Left lung (tissue), 10 donors: ENCODE results near the gene PAK1. TPM values are rescaled to one million over a fixed set of nuclear protein-coding genes. Genes with fewer than 3 reads are reported as not detected.

ENCODE experiments used
- ATAC-seq: fragments of 200-7000 bp; cut with Tn5 transposase; one replicate; pipeline ENCODE4 v1.9.1; 2020; ENCODE audit warnings: moderate library complexity
- DNase-seq, 4 donors: peaks; one replicate each; pipeline ENCODE4 v3.0.0-alpha.2; 2013 to 2020
- H3K27ac ChIP-seq, 2 donors: fragments of 200-600 bp; sonication (generic) in 1 of 2; one replicate each; pipeline versions ENCODE4 v1.5.0 to v1.8.0; 2020 to 2021
- H3K27me3 ChIP-seq, 2 donors: fragments of 200-600 bp; sonication (generic) in 1 of 2; one replicate each; pipeline versions ENCODE4 v1.5.0 to v1.8.0; 2020 to 2021
- H3K36me3 ChIP-seq, 2 donors: fragments of 200-600 bp; sonication (generic) in 1 of 2; one replicate each; pipeline versions ENCODE4 v1.5.0 to v1.8.0; 2020 to 2021
- H3K4me1 ChIP-seq, 2 donors: fragments of 200-600 bp; one replicate each; pipeline ENCODE4 v1.8.0; 2021
- H3K4me3 ChIP-seq, 2 donors: fragments of 200-600 bp; sonication (generic) in 1 of 2; one replicate each; pipeline versions ENCODE4 v1.5.0 to v1.8.0; 2020 to 2021; ENCODE audit warnings: mild to moderate bottlenecking in 1 of 2
- H3K9me3 ChIP-seq, 2 donors: fragments of 200-600 bp; sonication (generic) in 1 of 2; one replicate each; pipeline versions ENCODE4 v1.5.0 to v1.8.0; 2020 to 2021
- CTCF ChIP-seq, 2 donors: fragments of 200-600 bp; sonication (generic) in 1 of 2; IDR thresholded peaks; one replicate each; pipeline versions ENCODE4 v1.5.0 to v1.8.0; 2021; ENCODE audit warnings: antibody characterized with exemption in 2 of 2
- intact Hi-C, 2 donors: fragments of 100-400 bp; cut with DNase I; formaldehyde crosslinking; loops; one replicate each; pipeline versions ENCODE4 v1.11.2 to v1.14.2; 2022
- polyA plus RNA-seq, 6 donors: library from polyadenylated mRNA; unstranded; fragments of 120-200 nt; gene quantifications; one replicate each; pipeline ENCODE4 v1.2.1, GENCODE V29; 2013; ENCODE audit not compliant: insufficient read length in 6 of 6
- total RNA-seq, 2 donors: library from RNA; stranded (reverse); fragmentation: NEBNext Ultra II Directional; extraction: Animal tissue kit (Norgen Biotek cat#: 25700); gene quantifications; one replicate each; pipeline ENCODE4 v1.2.1, GENCODE V29; 2021
- donor health status: DM: no; HTN: yes; CAD: no.
- donor health status: DM: no; HTN: no; CAD: no.

PAK1 gene
- total and polyA plus RNA-seq, 8 donors, result 32.4 to 61.4 (median 51.4) TPM

GRCh38 chr11:77312107-77312506 lies 161.8 kb downstream of the PAK1 start:
- no peaks in the 10 kb centered on the region for H3K4me1 ChIP-seq
- H3K36me3 ChIP-seq, result no peaks in the 10 kb centered on the region
- DNase-seq (no peak), ATAC-seq (no peak)
- no peak overlapping the region for H3K4me3 ChIP-seq
- no peaks in the 10 kb centered on the region for H3K9me3 ChIP-seq
- no peak overlapping the region for H3K27ac ChIP-seq
- no peak for TF ChIP-seq CTCF (IDR thresholded peaks at IDR 0.05)
- intact Hi-C loops, result no loop called here
- H3K27me3 ChIP-seq, result no peaks in the 10 kb centered on the region

GRCh38 chr11:77311701-77312100 lies 162.2 kb downstream of the PAK1 start:
- no peak overlapping the region for H3K4me3 ChIP-seq
- no peak for ATAC-seq
- no peak overlapping the region for H3K27ac ChIP-seq
- H3K4me1 ChIP-seq, result no peaks in the 10 kb centered on the region
- TF ChIP-seq CTCF (IDR thresholded peaks at IDR 0.05), result no peak
- H3K36me3 ChIP-seq, result no peaks in the 10 kb centered on the region
- no peaks in the 10 kb centered on the region for H3K27me3 ChIP-seq
- H3K9me3 ChIP-seq, result no peaks in the 10 kb centered on the region
- no peak for DNase-seq
- intact Hi-C loops, result no loop called here

DNA sequence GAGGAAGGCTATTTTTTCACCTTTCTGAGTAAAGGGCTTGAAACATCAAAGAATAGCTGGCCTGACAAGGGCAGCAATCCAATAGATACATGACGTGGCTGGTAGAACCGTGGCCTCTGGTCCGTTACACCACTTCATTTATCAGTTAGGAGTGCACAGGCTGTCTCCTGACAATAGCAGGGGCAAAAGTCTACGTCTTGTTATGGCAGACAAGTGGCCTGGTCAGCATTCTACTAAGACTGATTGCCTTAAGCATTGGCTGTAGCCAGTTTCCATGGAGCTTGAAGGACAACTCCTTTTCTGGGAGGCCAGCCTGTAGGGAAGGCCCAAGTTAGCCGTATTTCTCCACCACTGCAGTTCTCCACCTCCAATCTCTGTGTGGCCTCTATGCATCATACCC lies 163.2 kb downstream of the PAK1 start:
- Histone ChIP-seq H3K4me1 (no peaks in the 10 kb centered on the region), H3K9me3 (no peaks in the 10 kb centered on the region), H3K36me3 (no peaks in the 10 kb centered on the region), H3K4me3 (no peak overlapping the region), H3K27ac (no peak overlapping the region), H3K27me3 (no peaks in the 10 kb centered on the region)
- ATAC-seq (no peak), DNase-seq (no peak)
- intact Hi-C loops, result no loop called here
- TF ChIP-seq CTCF (IDR thresholded peaks at IDR 0.05), result no peak

- TF ChIP-seq CTCF (IDR thresholded peaks at IDR 0.05), result no peak
Observed at GRCh38 chr11:77309401-77310085, 164.4 kb downstream of the PAK1 start.

DNA sequence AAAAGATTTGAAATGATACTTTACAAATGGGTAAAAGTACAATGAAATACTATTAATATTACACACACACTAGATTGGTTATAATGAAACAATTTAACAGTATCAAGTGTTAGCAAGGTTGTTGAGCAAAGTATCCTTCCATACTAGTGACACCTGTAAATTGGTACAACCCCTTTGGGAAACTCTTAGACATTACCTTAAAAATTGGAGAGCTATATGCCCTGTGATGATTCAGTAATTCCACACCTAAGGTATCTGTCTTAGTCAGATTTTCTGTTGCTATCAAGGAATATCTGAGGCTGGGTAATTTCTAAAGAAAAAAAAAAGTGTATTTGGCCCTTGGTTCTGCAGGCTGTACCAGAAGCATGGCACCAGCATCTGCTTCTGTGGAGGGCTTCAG lies 165.1 kb downstream of the PAK1 start:
- Histone ChIP-seq H3K27ac (no peak overlapping the region), H3K36me3 (no peaks in the 10 kb centered on the region), H3K4me3 (no peak overlapping the region), H3K9me3 (no peaks in the 10 kb centered on the region), H3K4me1 (no peaks in the 10 kb centered on the region), H3K27me3 (no peaks in the 10 kb centered on the region)
- ATAC-seq, result no peak
- intact Hi-C loops, result no loop called here
- DNase-seq, result no peak
- no peak for TF ChIP-seq CTCF (IDR thresholded peaks at IDR 0.05)

More at GRCh38 chr11:77309401-77310085, 164.4 kb downstream of the PAK1 start:
- intact Hi-C loops, result no loop called here
- H3K9me3 ChIP-seq, result no peaks in the 10 kb centered on the region
- no peak for ATAC-seq
- DNase-seq, result no peak
- no peaks in the 10 kb centered on the region for H3K36me3 ChIP-seq
- no peaks in the 10 kb centered on the region for H3K27me3 ChIP-seq
- H3K4me3 ChIP-seq, result no peak overlapping the region
- H3K27ac ChIP-seq, result no peak overlapping the region
- H3K4me1 ChIP-seq, result no peaks in the 10 kb centered on the region
